A549 treated with CORT108297 at 1 μM for 4 hours (cell line): ENCODE measurements around the gene BMX. TPM values are rescaled to one million over a fixed set of nuclear protein-coding genes. Genes with fewer than 3 reads are reported as not detected.

Source experiments
- total RNA-seq: library from RNA; stranded (reverse); fragments of 200-300 nt; extraction: Qiagen RNA extraction; gene quantifications from 5 replicates; pipeline ENCODE4 v1.2.3, GENCODE V29; 2022

The BMX gene
- not detected in 5 replicates for total RNA-seq

DNA sequence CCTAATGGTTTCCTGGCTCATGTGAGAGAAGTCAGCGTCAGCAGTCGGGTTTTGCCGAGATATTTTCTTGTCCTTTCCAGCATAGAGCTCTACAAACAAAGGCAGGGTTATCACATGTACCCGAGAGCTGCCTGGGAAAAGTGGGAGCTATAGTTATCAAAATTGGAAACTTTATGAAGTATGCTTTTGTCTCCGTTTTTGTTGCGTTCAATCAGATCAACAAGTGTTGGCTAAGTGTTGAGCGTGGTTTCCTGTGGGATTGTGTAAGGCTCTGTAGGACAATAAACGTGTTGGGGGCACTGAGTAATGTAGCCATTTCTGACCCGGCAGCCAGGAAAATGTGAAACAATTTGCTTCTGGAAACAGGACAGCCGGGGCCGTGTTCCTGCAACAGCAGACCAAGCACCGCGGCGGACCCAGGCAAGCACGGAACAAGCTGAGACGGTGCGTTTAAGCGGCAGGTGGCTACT lies at the start of gene BMX:
BMX (plus strand) TSS at position 311 of the 470 bp plus-strand sequence. CDS start 7,547 bp downstream, outside the sequence.

GRCh38 chrX:15493118-15493962 lies 7.3 kb upstream of the BMX start, which contains the start of gene PIR:
PIR (minus strand) TSS chrX:15493333; CDS start chrX:15491257, 2,076 bp downstream.

DNA sequence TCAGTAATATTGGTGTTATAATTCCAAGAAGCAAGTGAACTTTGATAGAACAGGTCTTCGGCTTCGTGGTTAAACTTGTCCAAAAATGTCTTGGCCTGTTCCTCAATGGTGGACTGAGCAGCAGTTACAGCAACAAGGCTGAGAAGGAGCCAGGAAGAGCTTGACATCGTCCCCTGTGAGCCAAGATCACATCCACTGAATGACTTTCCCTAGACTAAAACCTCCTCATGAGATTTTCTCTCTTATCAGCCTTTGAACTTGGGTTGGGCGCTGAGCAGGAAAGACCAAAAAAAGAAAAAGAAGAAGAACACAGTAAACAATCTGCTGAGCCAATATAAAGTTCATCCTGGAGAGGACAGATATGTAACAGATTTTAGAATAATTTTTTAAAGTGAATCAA lies 100.1 kb downstream of the BMX start, which contains the start of gene ACE2:
ACE2 (minus strand) TSS at position 216 of the 400 bp plus-strand sequence; CDS start at position 167, 49 bp downstream.

Other genes starting within 250 kb of the BMX start
- gene ASB9, start 230.7 kb upstream of the BMX start, total RNA-seq = 19.0 to 24.3 TPM (median 20.6 TPM) in 5 replicates
- gene ASB11, start 185.2 kb upstream of the BMX start, total RNA-seq = not detected in 5 replicates
- 6.0 to 9.9 TPM (median 8.3 TPM) in 5 replicates for gene PIGA, start 165.3 kb upstream of the BMX start, total RNA-seq
- 0.28 to 0.66 TPM (median 0.41 TPM) in 5 replicates for gene VEGFD, start 116.4 kb upstream of the BMX start, total RNA-seq
- gene PIR, start 7.5 kb upstream of the BMX start, total RNA-seq = 50.2 to 56.4 TPM (median 54.1 TPM) in 5 replicates
- gene ACE2, start 100.2 kb downstream of the BMX start, total RNA-seq = not detected in 5 replicates
- 0.92 to 1.4 TPM (median 1.0 TPM) in 5 replicates for gene CLTRN, start 164.0 kb downstream of the BMX start, total RNA-seq
- 2.0 to 2.7 TPM (median 2.4 TPM) in 5 replicates for gene CA5B, start 237.5 kb downstream of the BMX start, total RNA-seq